Activated CD8-positive, alpha-beta memory T cell treated with anti-CD3 and anti-CD28 coated beads for 48 hours (primary cell): ENCODE data around the gene ZNF598.

Source experiments
- DNase-seq, 3 experiments: peaks; one replicate each; pipeline ENCODE4 v3.0.0-alpha.2; 2020; ENCODE audit warnings: low read depth in 2 of 3, low spot score in 2 of 3

ZNF598 gene

GRCh38 chr16:2009791-2010510 is at the start of gene ZNF598:
Gene ZNF598, minus strand, starts transcription at chr16:2009821.
- DNase-seq: peak in 1 of 3 experiments; percentile 65

- no peak for DNase-seq
Observed at GRCh38 chr16:2058872-2059271, 49.3 kb upstream of the ZNF598 start.

GRCh38 chr16:2058420-2058819 is 48.8 kb upstream of the ZNF598 start:
- no peak for DNase-seq

GRCh38 chr16:2057438-2057837 is 47.8 kb upstream of the ZNF598 start:
- DNase-seq: no peak

GRCh38 chr16:2056681-2057407 is 47.2 kb upstream of the ZNF598 start:
- no peak for DNase-seq

GRCh38 chr16:2056077-2056476 is 46.5 kb upstream of the ZNF598 start:
- DNase-seq: no peak

- DNase-seq: no peak
Observed at GRCh38 chr16:2054543-2055245, 45.1 kb upstream of the ZNF598 start.

GRCh38 chr16:2053897-2054296 is 44.3 kb upstream of the ZNF598 start:
- DNase-seq: no peak

- DNase-seq: no peak
Observed at GRCh38 chr16:2053211-2053610, 43.6 kb upstream of the ZNF598 start.

- peak in 1 of 3 experiments; percentile 10 for DNase-seq
Observed at GRCh38 chr16:2048116-2048543, 38.5 kb upstream of the ZNF598 start.

GRCh38 chr16:2047330-2048115 is 37.9 kb upstream of the ZNF598 start, which contains the start of the genes NTHL1 and TSC2:
Gene NTHL1, minus strand, starts transcription at chr16:2047834. Its CDS starts 11 bp downstream, at chr16:2047823.
Gene TSC2, plus strand, starts transcription at chr16:2047985. Its CDS starts 631 bp downstream, at chr16:2048616.
- peak; percentile 81 to 94 (median 91) for DNase-seq

- DNase-seq: no peak
Observed at GRCh38 chr16:2046893-2047329, 37.3 kb upstream of the ZNF598 start.

- DNase-seq: no peak
Observed at GRCh38 chr16:2045965-2046892, 36.6 kb upstream of the ZNF598 start.

- no peak for DNase-seq
Observed at GRCh38 chr16:2044541-2044940, 34.9 kb upstream of the ZNF598 start.

- DNase-seq: no peak
Observed at GRCh38 chr16:2043667-2044451, 34.2 kb upstream of the ZNF598 start.

- no peak for DNase-seq
Observed at GRCh38 chr16:2042986-2043666, 33.5 kb upstream of the ZNF598 start.

GRCh38 chr16:2042171-2042985 is 32.8 kb upstream of the ZNF598 start:
- no peak for DNase-seq
